ENCODE data around the gene KLHL41.
"Not testable (repeated sequence)": the region's sequence is repeated elsewhere in the genome, so short reads cannot be mapped to it uniquely, and the experiment has no call there.

The KLHL41 gene

DNA sequence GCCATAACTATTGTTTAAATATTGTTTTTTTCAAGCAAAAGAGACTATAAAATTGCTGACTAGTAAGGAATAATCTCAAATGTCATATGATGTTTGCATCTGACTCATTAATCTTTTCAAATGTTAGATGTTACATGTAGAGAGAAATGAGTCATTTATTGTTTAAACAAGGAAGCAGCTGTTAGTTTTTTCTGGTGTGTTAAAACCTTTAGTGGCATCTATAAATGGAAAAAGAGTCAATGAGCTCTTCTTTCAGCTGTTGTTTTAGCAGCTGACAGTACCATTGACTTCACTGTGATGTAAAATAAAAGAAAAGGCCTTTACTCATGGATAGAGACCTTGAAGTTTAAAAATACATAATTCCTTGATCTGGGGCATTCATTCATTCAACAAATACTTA is 1.8 kb upstream of the KLHL41 start:
- intact Hi-C loops (cut with DNase I), result no loop called here
- DNase-seq, result no peak

GRCh38 chr2:169509955-169510354 is 453 bp downstream of the KLHL41 start:
- intact Hi-C loops (cut with DNase I), result no loop called here

DNA sequence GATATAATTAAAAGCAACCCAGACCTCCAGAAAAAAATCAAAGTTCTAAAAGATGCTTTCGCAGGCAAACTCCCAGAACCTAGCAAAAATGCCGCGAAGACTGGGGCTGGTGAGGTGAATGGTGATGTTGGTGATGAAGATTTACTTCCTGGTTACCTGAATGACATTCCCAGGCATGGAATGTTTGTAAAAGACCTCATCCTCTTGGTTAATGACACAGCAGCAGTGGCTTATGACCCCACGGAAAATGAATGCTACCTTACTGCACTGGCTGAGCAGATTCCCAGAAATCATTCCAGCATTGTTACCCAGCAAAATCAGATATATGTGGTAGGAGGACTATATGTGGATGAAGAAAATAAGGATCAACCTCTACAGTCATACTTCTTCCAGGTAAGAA is 994 bp downstream of the KLHL41 start:
- no peak for DNase-seq
- intact Hi-C loops (cut with DNase I), result no loop called here

More at GRCh38 chr2:169509955-169510354, 453 bp downstream of the KLHL41 start:
- no peak for DNase-seq

- DNase-seq, result no peak
Observed at GRCh38 chr2:169511818-169512217, 2.3 kb downstream of the KLHL41 start.

DNA sequence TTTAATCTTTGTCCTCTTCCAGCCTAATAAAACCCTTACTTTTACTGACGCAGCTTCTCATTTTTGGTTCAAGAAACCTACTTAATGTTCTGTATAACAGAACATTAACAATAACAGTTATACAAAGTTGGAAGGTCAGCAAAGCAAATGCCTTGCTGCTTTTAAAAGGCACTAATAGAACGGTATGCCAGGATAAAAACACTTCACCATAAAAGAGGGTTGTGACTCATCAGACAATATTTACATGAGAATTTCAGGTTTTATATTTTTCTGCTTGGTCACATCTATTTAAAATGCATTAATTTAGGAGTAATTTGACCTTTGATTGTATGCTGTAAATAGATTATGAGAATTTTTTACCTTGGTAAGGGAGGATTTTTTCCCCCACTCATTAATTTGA is 3.0 kb downstream of the KLHL41 start:
- no peak for DNase-seq
- intact Hi-C loops (cut with DNase I), result no loop called here

More at GRCh38 chr2:169511818-169512217, 2.3 kb downstream of the KLHL41 start:
- intact Hi-C loops (cut with DNase I), result no loop called here

DNA sequence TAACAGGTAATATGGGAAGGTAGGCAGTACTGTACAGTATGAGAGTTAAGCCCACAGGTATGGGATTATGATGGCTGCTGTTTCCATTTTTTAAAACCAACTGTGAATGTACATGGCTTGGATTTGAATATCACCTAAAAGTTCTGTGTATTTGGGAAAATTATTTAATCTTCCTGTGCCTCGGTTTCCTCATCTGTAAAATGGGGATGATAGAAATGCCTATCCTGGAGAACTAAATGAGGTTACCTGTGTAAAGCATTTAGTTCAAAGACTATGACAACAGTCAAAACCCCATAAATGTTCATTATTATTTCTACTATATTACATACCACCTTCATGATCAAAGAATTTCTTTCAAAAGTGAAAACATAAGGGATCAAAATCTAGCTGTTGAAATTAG is 3.6 kb downstream of the KLHL41 start:
- no peak for DNase-seq
- intact Hi-C loops (cut with DNase I), result no loop called here

- DNase-seq, result no peak
- intact Hi-C loops (cut with DNase I), result no loop called here
Observed at GRCh38 chr2:169513926-169514325, 4.4 kb downstream of the KLHL41 start.

DNA sequence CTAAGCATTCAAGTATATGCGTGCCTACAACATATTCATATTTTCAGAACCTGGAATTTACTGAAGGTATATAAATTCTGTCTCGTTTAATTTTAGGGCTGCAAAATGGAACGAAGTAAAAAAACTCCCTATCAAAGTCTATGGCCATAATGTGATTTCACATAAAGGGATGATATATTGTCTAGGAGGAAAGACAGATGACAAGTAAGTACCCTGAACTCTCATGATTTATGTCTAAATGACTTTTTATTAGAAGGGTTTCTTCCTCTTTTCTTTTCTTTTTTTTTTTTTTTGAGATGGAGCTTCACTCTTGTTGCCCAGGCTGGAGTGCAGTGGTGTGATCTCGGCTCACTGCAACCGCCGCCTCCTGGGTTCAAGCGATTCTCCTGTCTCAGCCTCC is 5.3 kb downstream of the KLHL41 start:
- intact Hi-C loops (cut with DNase I), result not testable (repeated sequence)

DNA sequence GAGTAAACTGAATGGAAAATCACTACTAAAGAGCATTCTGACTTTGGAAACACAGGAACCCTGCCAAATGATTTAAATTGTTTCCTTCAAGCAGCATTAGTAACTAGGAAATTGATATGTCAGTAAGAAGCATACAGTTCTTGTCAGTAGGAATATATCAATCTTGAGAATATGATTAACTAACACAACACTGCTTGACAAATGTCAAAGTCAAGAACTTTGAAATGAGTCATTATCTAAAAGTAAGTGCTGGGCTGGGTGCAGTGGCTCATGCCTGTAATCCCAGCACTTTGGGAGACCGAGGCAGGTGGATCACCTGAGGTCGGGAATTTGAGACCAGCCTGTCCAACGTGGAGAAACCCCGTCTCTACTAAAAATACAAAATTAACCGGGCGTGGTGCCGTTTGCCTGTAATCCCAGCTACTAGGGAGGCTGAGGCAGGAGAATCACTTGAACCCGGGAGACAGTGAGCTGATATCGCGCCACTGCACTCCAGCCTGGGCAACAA is 7.0 kb downstream of the KLHL41 start:
- intact Hi-C loops (cut with DNase I); DNase-seq: not testable (repeated sequence)

More for the DNA sequence above, 5.3 kb downstream of the KLHL41 start:
- DNase-seq, result not testable (repeated sequence)

GRCh38 chr2:169520896-169521295 is 11.4 kb downstream of the KLHL41 start:
- intact Hi-C loops (cut with DNase I), result no loop called here
- no peak for DNase-seq

DNA sequence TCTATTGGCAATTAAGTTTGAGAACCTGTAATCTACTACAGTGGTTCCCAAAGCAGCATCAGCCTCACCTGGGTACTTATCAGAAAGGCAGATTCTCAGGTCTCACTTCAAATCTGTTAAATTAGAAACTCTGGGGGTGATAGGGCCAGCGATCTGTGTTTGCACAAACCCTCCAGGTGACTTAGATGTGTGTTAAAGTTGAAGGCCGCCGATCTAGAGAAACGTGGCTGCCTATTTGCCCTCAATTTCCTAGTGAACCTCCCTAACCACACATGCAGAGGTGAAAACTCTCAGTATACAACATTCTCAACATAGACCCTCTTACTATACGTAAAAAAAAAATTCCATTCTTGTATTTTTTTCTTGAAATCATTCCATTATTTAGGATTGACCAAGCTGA is 14.2 kb downstream of the KLHL41 start:
- intact Hi-C loops (cut with DNase I), result no loop called here
- DNase-seq, result no peak

DNA sequence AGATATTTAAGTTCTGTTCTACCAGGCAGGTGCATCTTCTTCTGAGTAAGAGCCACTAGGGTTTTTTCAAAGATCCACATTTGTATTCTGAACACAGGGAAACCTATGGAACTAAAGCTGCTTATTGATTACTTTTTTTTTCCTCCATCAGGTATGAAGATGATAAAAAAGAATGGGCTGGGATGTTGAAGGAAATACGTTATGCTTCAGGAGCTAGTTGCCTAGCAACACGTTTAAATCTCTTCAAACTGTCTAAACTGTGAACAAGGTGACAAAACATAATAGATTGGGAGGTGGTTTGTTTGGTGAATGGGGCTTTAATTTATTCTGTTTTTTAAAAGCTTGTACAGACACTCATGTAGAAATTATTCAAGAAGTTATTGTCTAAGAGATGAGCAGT is 15.9 kb downstream of the KLHL41 start:
- intact Hi-C loops (cut with DNase I), result no loop called here

DNA sequence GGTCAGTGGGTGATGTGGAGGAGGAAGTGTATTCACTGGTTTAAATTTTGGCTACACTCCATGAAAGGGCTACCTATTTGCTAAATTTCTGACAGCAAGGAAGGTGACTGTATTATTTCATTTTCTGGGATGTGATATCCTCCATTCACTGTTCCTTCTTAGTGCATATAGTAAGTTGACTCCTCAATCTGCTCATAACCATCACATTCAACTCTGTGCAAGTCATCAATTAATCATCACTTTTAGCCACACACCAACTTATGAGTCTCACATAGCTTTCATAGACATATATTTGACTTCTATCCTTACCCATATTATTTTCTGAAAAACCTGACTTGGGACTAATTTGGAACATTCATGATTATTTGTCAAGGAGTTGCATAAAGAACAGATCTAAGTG is 16.9 kb downstream of the KLHL41 start:
- intact Hi-C loops (cut with DNase I), result no loop called here
- DNase-seq, result no peak

More for the DNA sequence above, 15.9 kb downstream of the KLHL41 start:
- no peak for DNase-seq

DNA sequence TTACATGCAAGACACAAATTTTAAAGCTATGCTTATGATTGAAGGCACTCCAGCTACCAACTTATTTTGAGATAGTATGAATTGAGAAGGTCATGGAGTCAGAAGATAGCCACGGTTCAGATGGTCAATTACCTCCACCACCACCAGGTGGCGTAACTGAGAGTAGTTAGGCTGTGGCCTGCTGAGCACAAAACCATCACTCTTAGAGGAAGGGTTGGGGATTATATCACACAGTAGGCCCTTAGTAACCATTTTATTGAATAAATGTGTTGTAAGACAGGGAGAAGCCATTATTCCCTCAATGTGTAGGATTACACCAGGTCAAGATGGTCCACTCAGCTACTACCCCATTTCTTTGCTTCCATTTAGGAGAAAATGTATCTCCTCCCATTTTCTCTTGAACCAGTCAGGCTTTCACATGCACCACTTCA is 18.8 kb downstream of the KLHL41 start:
- peak in 5 of 10 donors; percentile 39 to 86 (median 60) for DNase-seq
- intact Hi-C loops (cut with DNase I), result no loop called here

DNA sequence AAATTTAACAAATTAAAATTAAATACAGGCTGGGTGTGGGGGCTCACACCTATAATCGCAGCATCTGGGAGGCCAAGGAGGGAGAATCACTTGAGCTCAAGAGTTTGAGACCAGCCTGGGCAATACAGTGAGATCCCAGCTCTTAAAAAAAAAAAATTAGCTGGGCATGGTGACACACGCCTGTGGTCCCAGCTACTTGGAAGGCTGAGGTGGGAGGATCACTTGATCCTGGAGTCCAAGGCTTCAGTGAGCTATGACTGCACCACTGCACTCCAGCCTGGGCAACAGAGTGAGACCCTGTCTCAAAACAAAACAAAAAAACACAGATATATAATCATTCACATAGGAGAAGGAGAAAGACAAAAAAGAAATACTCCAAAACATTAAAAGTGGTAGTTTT is 30.0 kb downstream of the KLHL41 start:
- intact Hi-C loops (cut with DNase I); DNase-seq: not testable (repeated sequence)

- intact Hi-C loops (cut with DNase I), result no loop called here
- no peak for DNase-seq
Observed at GRCh38 chr2:169540146-169540545, 30.6 kb downstream of the KLHL41 start.

DNA sequence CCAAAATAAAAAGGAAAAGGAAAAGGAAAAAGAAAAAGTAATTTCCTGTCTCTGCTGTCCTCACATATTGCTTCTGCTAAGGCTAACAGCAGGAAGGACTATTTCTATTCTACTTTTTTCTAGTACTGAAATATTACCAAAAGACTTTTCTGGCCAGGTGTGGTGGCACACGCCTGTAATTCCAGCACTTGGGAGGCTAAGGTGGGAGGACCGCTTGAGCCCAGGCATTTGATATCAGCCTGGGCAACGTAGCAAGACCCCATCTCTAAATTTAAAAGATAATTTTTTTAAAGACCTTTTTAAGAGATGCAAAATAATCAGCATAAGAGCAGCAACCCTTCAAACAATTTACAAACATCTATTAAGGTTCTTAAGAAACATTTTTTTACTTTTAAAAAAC is 32.9 kb downstream of the KLHL41 start:
- DNase-seq, result no peak

DNA sequence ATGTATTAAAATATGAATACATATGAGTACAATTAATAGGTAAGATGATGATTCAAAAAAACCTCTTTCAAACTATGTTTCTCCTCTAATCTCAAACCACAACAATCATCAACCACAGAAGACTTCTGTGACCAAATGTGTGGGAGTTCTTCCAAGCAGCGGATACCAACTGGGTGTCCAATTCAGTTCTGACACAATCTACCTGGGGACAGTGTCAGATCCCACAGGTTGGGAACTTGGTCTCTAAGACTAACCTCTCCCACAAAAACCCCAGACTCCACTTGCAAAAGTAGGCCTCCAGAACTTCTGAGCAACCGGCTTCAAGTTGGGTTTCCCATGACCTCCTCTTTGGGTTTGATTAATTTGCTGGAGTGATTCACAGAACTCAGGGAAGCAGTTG is 37.3 kb downstream of the KLHL41 start:
- no peak for DNase-seq
- intact Hi-C loops (cut with DNase I), result no loop called here

More for the DNA sequence above, 32.9 kb downstream of the KLHL41 start:
- intact Hi-C loops (cut with DNase I), result no loop called here

GRCh38 chr2:169561364-169561763 is 51.9 kb downstream of the KLHL41 start:
- intact Hi-C loops (cut with DNase I), result no loop called here
- DNase-seq, result no peak

DNA sequence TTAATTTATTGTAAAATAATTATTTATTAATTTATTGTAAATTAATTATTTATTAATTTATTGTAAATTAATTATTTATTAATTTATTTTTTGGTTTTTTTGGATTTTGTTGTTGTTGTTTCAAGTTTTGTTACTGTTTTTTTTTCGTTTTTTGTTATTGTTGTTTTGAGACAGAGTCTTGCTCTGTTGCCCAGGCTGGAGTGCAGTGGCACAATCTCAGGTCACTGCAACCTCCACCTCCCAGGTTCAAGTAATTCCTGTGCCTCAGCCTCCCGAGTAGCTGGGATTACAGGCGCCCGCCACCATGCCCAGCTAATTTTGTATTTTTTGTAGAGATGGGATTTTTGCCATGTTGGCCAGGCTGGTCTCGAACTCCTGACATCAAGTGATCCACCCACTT is 52.6 kb downstream of the KLHL41 start:
- intact Hi-C loops (cut with DNase I), result not testable (repeated sequence)

GRCh38 chr2:169562519-169562918 is 53.0 kb downstream of the KLHL41 start:
- no peak for DNase-seq
- intact Hi-C loops (cut with DNase I), result no loop called here

More for the DNA sequence above, 52.6 kb downstream of the KLHL41 start:
- not testable (repeated sequence) for DNase-seq

DNA sequence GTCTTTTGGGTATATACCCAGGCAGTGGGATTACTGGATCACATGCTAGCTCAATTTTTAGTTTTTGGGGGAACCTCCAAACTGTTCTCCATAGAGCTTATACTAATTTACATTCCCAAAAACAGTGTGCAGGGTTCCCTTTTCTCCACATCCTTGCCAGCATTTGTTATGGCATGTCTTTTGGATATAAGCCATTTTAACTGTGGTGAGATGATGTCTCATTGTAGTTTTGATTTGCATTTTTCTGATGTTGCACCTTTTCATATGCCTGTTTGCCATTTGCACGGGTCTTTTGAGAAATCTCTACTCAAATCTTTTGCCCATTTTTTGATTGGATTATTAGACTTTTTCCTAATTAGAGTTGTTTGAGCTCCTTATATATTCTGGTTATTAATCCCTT is 56.2 kb downstream of the KLHL41 start:
- no peak for DNase-seq
- intact Hi-C loops (cut with DNase I), result no loop called here

GRCh38 chr2:169569948-169570347 is 60.4 kb downstream of the KLHL41 start:
- intact Hi-C loops (cut with DNase I), result no loop called here
- DNase-seq, result no peak

Data from posterior cingulate gyrus (tissue), 11 donors.